D341Med (cell line): ENCODE measurements around the gene OOSP4B.
"Not testable (repeated sequence)": the region's sequence is repeated elsewhere in the genome, so short reads cannot be mapped to it uniquely, and the experiment has no call there.

ENCODE experiments used
- DNase-seq: peaks from one replicate; pipeline ENCODE4 v3.0.0; 2012; ENCODE audit warnings: low spot score

Gene OOSP4B

GRCh38 chr11:60016881-60017280, at the start of gene OOSP4B:
OOSP4B (plus strand) TSS chr11:60017181.
- no peak for DNase-seq

GRCh38 chr11:59967677-59968394, 49.1 kb upstream of the OOSP4B start:
- no peak for DNase-seq

GRCh38 chr11:59968395-59968783, 48.6 kb upstream of the OOSP4B start:
- DNase-seq = no peak

- DNase-seq = no peak
These were observed 43.9 kb upstream of the OOSP4B start for GRCh38 chr11:59973097-59973496.

- DNase-seq = no peak
These were observed 35.7 kb upstream of the OOSP4B start for GRCh38 chr11:59981106-59981770.

- not testable (repeated sequence) for DNase-seq
These were observed 34.9 kb upstream of the OOSP4B start for GRCh38 chr11:59982037-59982436.

GRCh38 chr11:59983212-59983611, 33.8 kb upstream of the OOSP4B start:
- DNase-seq = no peak

GRCh38 chr11:59984368-59984767, 32.6 kb upstream of the OOSP4B start:
- DNase-seq = no peak

GRCh38 chr11:59990421-59990820, 26.6 kb upstream of the OOSP4B start:
- no peak for DNase-seq

- no peak for DNase-seq
These were observed 24.6 kb upstream of the OOSP4B start for GRCh38 chr11:59992425-59992824.

- DNase-seq = no peak
These were observed 19.2 kb upstream of the OOSP4B start for GRCh38 chr11:59997800-59998199.

- peak; percentile 32 for DNase-seq
These were observed 17.3 kb upstream of the OOSP4B start for GRCh38 chr11:59999691-60000090.

GRCh38 chr11:60003729-60004128, 13.3 kb upstream of the OOSP4B start:
- DNase-seq = no peak

- DNase-seq = no peak
These were observed 11.6 kb upstream of the OOSP4B start for GRCh38 chr11:60005360-60005759.

GRCh38 chr11:60018058-60018457, 1.1 kb downstream of the OOSP4B start:
- no peak for DNase-seq

- not testable (repeated sequence) for DNase-seq
These were observed 3.4 kb downstream of the OOSP4B start for GRCh38 chr11:60020376-60020775.

GRCh38 chr11:60029015-60029632, 12.1 kb downstream of the OOSP4B start:
- DNase-seq = no peak

- no peak for DNase-seq
These were observed 23.1 kb downstream of the OOSP4B start, which contains the start of gene OOSP2 for GRCh38 chr11:60040109-60040508. OOSP2 (plus strand) TSS chr11:60040409; CDS start chr11:60040460, 51 bp downstream.

- not testable (repeated sequence) for DNase-seq
These were observed 33.4 kb downstream of the OOSP4B start for GRCh38 chr11:60050422-60050821.

- not testable (repeated sequence) for DNase-seq
These were observed 33.9 kb downstream of the OOSP4B start for GRCh38 chr11:60050839-60051238.

GRCh38 chr11:60056349-60056969, 39.5 kb downstream of the OOSP4B start, which contains the start of gene MS4A3:
MS4A3 (plus strand) TSS chr11:60056665; CDS start chr11:60061161, 4,496 bp downstream.
- no peak for DNase-seq

GRCh38 chr11:60059052-60059451, 42.1 kb downstream of the OOSP4B start:
- DNase-seq = no peak
